CD14-positive monocyte (primary cell): ENCODE data around the gene UGT1A8. TPM values are rescaled to one million over a fixed set of nuclear protein-coding genes. Genes with fewer than 3 reads are reported as not detected.
A peak's percentile ranks its signal among the peaks of the same experiment; 100 is the strongest.

Experiments used
- DNase-seq, 3 donors: peaks; one replicate each; pipeline ENCODE4 v3.0.0-alpha.2; 2011 to 2022
- H2AFZ ChIP-seq: 2 replicates; pipeline ENCODE4 v1.6.0; 2012; ENCODE audit warnings: mild to moderate bottlenecking, low read depth, low read length, inconsistent platforms; ENCODE audit not compliant: insufficient read depth, poor library complexity, severe bottlenecking
- H3K27ac ChIP-seq, 2 donors: 1 replicate in 1 of 2; 2 replicates in 1 of 2; pipeline ENCODE4 v1.5.1; 2012 to 2013; ENCODE audit warnings: low read length in 2 of 2, control low read depth in 1 of 2, inconsistent platforms in 1 of 2, low read depth in 1 of 2, mild to moderate bottlenecking in 1 of 2
- H3K27me3 ChIP-seq, 2 donors: one replicate each; pipeline versions ENCODE4 v1.6.0 to v1.6.1; 2011 to 2013; ENCODE audit warnings: low read length in 2 of 2; ENCODE audit not compliant: control insufficient read depth in 2 of 2, insufficient read depth in 2 of 2
- H3K36me3 ChIP-seq, 2 donors: replicated peaks in 1 of 2; 1 replicate in 1 of 2; 2 replicates in 1 of 2; pipeline versions ENCODE4 v1.5.1 to v1.6.1; 2012 to 2013; ENCODE audit warnings: low read length in 2 of 2, control low read depth in 1 of 2, inconsistent platforms in 1 of 2, mild to moderate bottlenecking in 1 of 2; ENCODE audit not compliant: insufficient read depth in 2 of 2, control insufficient read depth in 1 of 2
- H3K4me1 ChIP-seq, 2 donors: 1 replicate in 1 of 2; 2 replicates in 1 of 2; pipeline versions ENCODE4 v1.5.1 to v1.6.1; 2012 to 2013; ENCODE audit warnings: low read length in 2 of 2, control low read depth in 1 of 2, inconsistent platforms in 1 of 2, mild to moderate bottlenecking in 1 of 2, moderate library complexity in 1 of 2; ENCODE audit not compliant: insufficient read depth in 2 of 2, control insufficient read depth in 1 of 2
- H3K4me2 ChIP-seq: replicated peaks from 2 replicates; pipeline ENCODE3; 2012; ENCODE audit warnings: low read length, moderate library complexity, mild to moderate bottlenecking; ENCODE audit not compliant: poor library complexity, severe bottlenecking; ENCODE audit errors: extremely low read depth
- H3K4me3 ChIP-seq, 3 experiments: fragments of 200-600 bp in 1 of 3; sonication (generic) in 1 of 3; replicated peaks in 1 of 3; 1 replicate in 2 of 3; 2 replicates in 1 of 3; pipeline ENCODE4 v1.5.1; 2011 to 2013; ENCODE audit warnings: low read length in 3 of 3, mild to moderate bottlenecking in 3 of 3, control low read depth in 2 of 3, low read depth in 2 of 3, inconsistent platforms in 1 of 3, moderate library complexity in 1 of 3
- H3K79me2 ChIP-seq: 2 replicates; pipeline ENCODE4 v1.6.0; 2012; ENCODE audit warnings: mild to moderate bottlenecking, control low read depth, inconsistent platforms, low read length, moderate library complexity; ENCODE audit not compliant: insufficient read depth
- H3K9ac ChIP-seq: 2 replicates; pipeline ENCODE4 v1.6.0; 2017; ENCODE audit warnings: low read length, mild to moderate bottlenecking; ENCODE audit not compliant: insufficient read depth, poor library complexity, severe bottlenecking
- H3K9me3 ChIP-seq, 2 donors: replicated peaks in 1 of 2; 1 replicate in 1 of 2; 2 replicates in 1 of 2; pipeline versions ENCODE4 v1.5.1 to v1.6.1; 2012 to 2013; ENCODE audit warnings: low read length in 2 of 2, control low read depth in 1 of 2; ENCODE audit not compliant: control insufficient read depth in 1 of 2, insufficient read depth in 1 of 2
- H4K20me1 ChIP-seq: 2 replicates; pipeline ENCODE4 v1.6.0; 2012; ENCODE audit warnings: mild to moderate bottlenecking, low read length, control low read depth, moderate library complexity; ENCODE audit not compliant: insufficient read depth
- H3K27ac Mint-ChIP-seq, 7 donors: one replicate each; pipeline ENCODE4 v1.8.0; 2020; ENCODE audit warnings: mild to moderate bottlenecking in 7 of 7, mixed read lengths in 7 of 7, moderate library complexity in 6 of 7, inconsistent platforms in 2 of 7
- H3K27me3 Mint-ChIP-seq, 3 donors: one replicate each; pipeline ENCODE4 v1.8.0; 2021 to 2022; ENCODE audit warnings: low read depth in 3 of 3, mild to moderate bottlenecking in 3 of 3, mixed read lengths in 3 of 3, moderate library complexity in 3 of 3, inconsistent platforms in 1 of 3
- H3K36me3 Mint-ChIP-seq, 2 donors: one replicate each; pipeline ENCODE4 v1.8.0; 2020; ENCODE audit warnings: mixed read lengths in 2 of 2, inconsistent platforms in 1 of 2, mild to moderate bottlenecking in 1 of 2
- H3K4me1 Mint-ChIP-seq: one replicate; pipeline ENCODE4 v1.8.0; 2020; ENCODE audit warnings: mild to moderate bottlenecking, mixed read lengths
- H3K4me3 Mint-ChIP-seq, 2 donors: one replicate each; pipeline ENCODE4 v1.8.0; 2020; ENCODE audit warnings: mild to moderate bottlenecking in 2 of 2, mixed read lengths in 2 of 2, moderate library complexity in 1 of 2
- H3K9me3 Mint-ChIP-seq, 7 donors: one replicate each; pipeline ENCODE4 v1.8.0; 2020 to 2022; ENCODE audit warnings: mixed read lengths in 7 of 7, mild to moderate bottlenecking in 6 of 7, moderate library complexity in 6 of 7, inconsistent platforms in 2 of 7
- WGBS: methylation state at CpG from one replicate; pipeline ENCODE4 v1.1.5; 2013; ENCODE audit warnings: missing lambda C conversion rate; ENCODE audit not compliant: insufficient coverage; 5-methylcytosine and 5-hydroxymethylcytosine counted together
- intact Hi-C, 2 donors: fragments of 100-400 bp; cut with micrococcal nuclease; formaldehyde crosslinking; loops; one replicate each; pipeline versions ENCODE4 v1.15.0 to v1.15.1; 2023
- polyA plus RNA-seq, 3 donors: library from polyadenylated mRNA; depleted of rRNA in 1 of 3; unstranded in 2 of 3; stranded (reverse) in 1 of 3; fragments of 300-500 nt in 2 of 3; fragments of >200 nt in 1 of 3; fragmentation: Illumina TruSeq in 2 of 3; gene quantifications; 1 replicate in 2 of 3; 2 replicates in 1 of 3; pipeline ENCODE4 v1.2.3, GENCODE V29; 2012 to 2021
- TF ChIP-seq, protein P1 (sequence below): fragments of 200-600 bp; IDR thresholded peaks from one replicate; pipeline ENCODE4 v1.8.0; 2022; ENCODE audit warnings: antibody characterized with exemption, mild to moderate bottlenecking

Gene UGT1A8
- polyA plus RNA-seq, 3 donors: not detected

DNA sequence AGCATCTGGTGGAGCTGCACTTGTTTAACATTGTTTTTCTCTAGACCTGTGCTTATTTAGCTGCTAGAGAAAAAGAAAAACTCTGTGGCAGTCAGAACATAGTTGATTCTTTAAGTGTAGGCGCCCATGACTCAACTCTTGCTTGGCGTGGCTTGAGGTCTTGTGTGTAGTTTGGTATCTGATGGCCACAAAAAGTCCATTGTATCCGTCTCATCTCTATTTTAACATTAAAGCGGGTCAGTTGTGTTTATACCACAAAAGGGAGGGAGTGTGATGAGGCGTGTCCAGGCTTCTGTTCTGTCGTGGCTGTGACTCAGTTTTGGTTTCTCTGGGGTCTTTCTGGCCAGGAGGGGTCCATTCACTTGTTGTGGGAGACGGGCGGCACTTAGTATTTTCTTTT, 24.2 kb upstream of the UGT1A8 start:
- TF ChIP-seq, protein P1, sequence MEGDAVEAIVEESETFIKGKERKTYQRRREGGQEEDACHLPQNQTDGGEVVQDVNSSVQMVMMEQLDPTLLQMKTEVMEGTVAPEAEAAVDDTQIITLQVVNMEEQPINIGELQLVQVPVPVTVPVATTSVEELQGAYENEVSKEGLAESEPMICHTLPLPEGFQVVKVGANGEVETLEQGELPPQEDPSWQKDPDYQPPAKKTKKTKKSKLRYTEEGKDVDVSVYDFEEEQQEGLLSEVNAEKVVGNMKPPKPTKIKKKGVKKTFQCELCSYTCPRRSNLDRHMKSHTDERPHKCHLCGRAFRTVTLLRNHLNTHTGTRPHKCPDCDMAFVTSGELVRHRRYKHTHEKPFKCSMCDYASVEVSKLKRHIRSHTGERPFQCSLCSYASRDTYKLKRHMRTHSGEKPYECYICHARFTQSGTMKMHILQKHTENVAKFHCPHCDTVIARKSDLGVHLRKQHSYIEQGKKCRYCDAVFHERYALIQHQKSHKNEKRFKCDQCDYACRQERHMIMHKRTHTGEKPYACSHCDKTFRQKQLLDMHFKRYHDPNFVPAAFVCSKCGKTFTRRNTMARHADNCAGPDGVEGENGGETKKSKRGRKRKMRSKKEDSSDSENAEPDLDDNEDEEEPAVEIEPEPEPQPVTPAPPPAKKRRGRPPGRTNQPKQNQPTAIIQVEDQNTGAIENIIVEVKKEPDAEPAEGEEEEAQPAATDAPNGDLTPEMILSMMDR: no peak

DNA sequence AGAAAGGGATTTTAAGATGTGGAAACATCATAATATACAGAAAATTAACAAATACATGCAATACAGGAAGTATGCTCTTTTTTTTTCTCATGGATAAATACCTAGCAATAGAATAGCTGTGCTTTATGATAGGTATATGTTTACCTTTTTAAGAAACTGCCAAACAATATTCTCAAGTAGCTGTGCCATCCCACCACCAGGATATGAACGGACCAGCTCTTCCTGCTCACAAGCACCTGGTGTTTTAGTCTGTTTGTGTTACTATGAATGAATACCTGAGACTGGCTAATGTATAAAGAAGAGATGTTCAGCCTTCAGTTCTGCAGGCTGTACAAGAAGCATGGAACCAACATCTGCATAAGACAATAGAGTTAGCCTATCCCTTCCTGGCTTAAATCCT, 19.9 kb upstream of the UGT1A8 start:
- Mint-ChIP-seq H3K27ac (no peak overlapping the region), H3K27me3 (peaks cover 5 to 9% (median 5%) of the 10 kb centered on the region in 3 donors), H3K4me3 (no peak overlapping the region), H3K9me3 (peaks cover 0 to 4% (median 1%) of the 10 kb centered on the region in 7 donors), H3K36me3 (no peaks in the 10 kb centered on the region), H3K4me1 (no peaks in the 10 kb centered on the region)
- no peaks in the 10 kb centered on the region for H4K20me1 ChIP-seq
- no peaks in the 10 kb centered on the region for H3K4me1 ChIP-seq
- no peaks in the 10 kb centered on the region for H3K27me3 ChIP-seq
- H2AFZ ChIP-seq: no peak overlapping the region
- H3K79me2 ChIP-seq: no peaks in the 10 kb centered on the region
- no peak overlapping the region for H3K9ac ChIP-seq
- H3K27ac ChIP-seq: no peak overlapping the region
- DNase-seq: no peak
- no peak overlapping the region for H3K4me3 ChIP-seq
- H3K9me3 ChIP-seq: no peaks in the 10 kb centered on the region
- no CpG with 5 or more reads among the region's 1 CpG for WGBS
- TF ChIP-seq, protein P1: no peak
- H3K36me3 ChIP-seq: no peaks in the 10 kb centered on the region
- no peak overlapping the region for H3K4me2 ChIP-seq
- intact Hi-C loops: no loop called here

More for the DNA sequence above, 24.2 kb upstream of the UGT1A8 start:
- Histone ChIP-seq H3K27ac (no peak overlapping the region), H4K20me1 (no peaks in the 10 kb centered on the region), H3K36me3 (no peaks in the 10 kb centered on the region), H3K9me3 (no peaks in the 10 kb centered on the region), H2AFZ (no peak overlapping the region), H3K79me2 (no peaks in the 10 kb centered on the region), H3K9ac (no peak overlapping the region), H3K4me3 (no peak overlapping the region), H3K4me1 (no peaks in the 10 kb centered on the region), H3K4me2 (no peak overlapping the region), H3K27me3 (no peaks in the 10 kb centered on the region)
- peaks cover 0 to 4% (median 3%) of the 10 kb centered on the region in 3 donors for H3K27me3 Mint-ChIP-seq
- no peaks in the 10 kb centered on the region for H3K36me3 Mint-ChIP-seq
- H3K9me3 Mint-ChIP-seq: peaks cover 0 to 4% (median 0%) of the 10 kb centered on the region in 7 donors
- intact Hi-C loops: no loop called here
- no peak overlapping the region for H3K4me3 Mint-ChIP-seq
- peak overlapping the region in 1 of 7 donors; percentile 7 for H3K27ac Mint-ChIP-seq
- WGBS: 100% methylated on average over 3 of the region's 8 CpGs
- H3K4me1 Mint-ChIP-seq: no peaks in the 10 kb centered on the region
- no peak for DNase-seq
